HG03066 (cell line): ENCODE measurements around the gene SMYD2.

Experiments
- ATAC-seq: cut with Tn5 transposase; IDR thresholded peaks from one replicate; pipeline ENCODE4 v1.9.1; 2021; ENCODE audit warnings: low read depth; ENCODE audit not compliant: unreplicated experiment

The SMYD2 gene

GRCh38 chr1:214354440-214355148 is 73.6 kb downstream of the SMYD2 start:
- ATAC-seq = no peak

DNA sequence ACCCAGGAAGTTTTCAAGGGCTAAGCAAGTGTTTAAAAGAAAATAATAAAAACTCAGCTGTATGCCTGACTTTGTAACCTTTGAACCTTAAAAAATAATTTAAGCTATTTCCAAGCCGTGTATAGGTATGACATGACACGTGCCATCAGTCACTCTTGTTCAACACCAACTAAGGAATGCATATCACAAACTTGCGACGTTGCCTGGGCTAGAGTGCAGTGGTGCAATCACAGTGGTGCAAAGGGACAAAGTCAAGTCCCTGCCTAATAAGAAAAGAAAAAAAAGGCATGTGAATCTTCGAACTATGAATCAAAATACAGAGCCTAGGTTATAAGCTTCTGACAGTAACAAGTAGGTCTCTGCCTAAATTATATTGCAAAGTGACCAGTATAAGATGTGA is 79.2 kb downstream of the SMYD2 start:
- no peak for ATAC-seq

GRCh38 chr1:214360525-214361164 is 79.7 kb downstream of the SMYD2 start:
- ATAC-seq = no peak

- no peak for ATAC-seq
Observed at GRCh38 chr1:214361636-214362035, 80.7 kb downstream of the SMYD2 start.

GRCh38 chr1:214362188-214362882 is 81.4 kb downstream of the SMYD2 start:
- no peak for ATAC-seq

DNA sequence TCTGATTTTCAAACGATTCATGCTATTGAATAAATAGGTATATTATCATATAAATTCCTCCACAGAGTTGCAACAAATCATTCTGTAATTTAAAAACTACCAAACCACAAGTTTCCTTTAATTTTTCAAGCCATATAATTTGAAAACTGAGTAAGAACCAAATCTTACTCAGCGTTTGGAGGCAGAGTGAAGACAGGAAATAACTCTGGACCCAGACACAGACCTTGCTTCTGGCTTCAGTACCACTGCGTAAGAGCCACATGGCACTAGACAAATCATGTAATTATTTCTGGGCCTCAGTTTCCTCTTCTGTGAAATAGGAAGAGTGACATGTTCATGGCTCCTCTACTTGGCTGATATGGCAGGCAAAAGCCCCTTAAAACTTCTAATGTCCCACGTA is 82.4 kb downstream of the SMYD2 start:
- no peak for ATAC-seq

DNA sequence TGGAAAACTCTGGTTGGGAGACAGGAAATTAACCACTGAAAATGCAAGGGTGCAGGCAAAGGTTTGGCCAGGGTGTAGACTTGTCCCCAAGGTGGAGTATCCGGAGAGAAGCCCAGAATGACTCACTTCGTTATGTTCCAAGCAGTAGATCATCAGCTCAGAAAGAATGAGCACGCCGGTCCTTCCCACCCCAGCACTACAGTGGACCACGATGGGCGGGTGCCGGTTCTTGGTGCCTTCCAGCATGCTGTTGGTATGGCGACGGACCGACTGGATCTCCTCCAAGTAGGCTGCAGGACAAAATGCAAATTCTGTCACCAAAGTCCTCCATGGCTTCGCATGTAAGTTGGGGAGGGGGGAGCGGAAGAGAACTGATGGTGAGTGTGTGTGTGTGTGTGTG is 83.4 kb downstream of the SMYD2 start:
- no peak for ATAC-seq

DNA sequence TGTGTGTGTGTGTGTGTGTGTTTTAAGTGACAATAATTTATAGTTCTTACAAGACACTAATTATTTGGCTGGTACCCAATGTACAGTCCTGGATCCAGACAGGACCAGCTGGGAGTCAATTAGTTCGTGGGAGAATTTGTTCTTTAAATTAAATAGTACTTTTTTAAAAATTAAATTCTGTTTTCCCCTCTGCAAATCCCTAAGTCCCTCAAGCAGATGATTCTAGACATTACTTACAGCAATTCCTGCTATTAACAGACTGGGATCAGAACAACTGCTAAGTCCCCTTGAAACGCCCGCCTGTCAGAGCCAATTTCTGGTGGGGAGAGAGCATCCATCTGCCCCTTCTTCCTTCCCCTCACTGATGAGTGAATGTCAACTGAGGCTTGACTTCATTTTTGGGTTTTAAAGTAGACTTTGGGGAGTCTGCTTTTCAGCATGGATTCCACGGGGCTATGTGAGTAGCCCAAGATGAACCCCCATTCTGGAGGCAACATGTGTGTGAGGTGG is 83.9 kb downstream of the SMYD2 start:
- no peak for ATAC-seq

DNA sequence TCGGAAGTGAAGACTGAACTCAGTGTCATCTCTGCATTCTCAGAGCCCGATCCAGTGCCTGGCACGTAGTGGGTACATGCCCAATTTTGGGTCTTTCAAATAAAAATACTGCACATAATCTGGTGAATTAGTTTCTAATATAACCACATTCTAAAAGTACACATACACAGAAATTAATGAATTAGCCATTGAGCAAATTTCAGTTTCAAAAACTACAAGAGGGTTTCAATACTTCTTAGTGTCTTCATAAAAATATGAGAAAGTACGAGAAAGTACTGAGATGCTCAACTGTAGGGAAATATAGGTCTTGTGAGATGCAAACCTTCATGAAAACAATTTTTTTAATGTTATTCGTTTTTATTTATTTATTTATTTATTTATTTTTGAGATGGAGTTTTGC is 86.9 kb downstream of the SMYD2 start:
- no peak for ATAC-seq

DNA sequence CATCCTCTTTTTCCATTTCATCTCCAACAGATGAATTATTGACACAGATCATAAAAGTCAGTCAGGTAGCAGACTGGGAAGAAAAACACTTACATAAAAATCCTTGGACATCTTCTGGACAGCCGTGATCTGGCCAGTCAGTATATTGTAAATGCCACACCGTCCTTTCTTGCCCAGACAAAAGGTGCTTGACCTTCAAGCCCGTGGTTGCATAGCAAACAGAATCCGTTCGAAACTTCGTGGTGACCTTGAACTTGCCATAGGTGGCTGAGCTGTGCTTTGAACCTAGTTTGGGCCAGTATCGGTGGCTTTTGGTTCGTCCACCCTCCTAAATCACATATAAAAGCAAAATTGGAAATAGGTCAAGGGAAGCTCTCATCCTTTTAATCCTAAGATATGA is 88.4 kb downstream of the SMYD2 start:
- no peak for ATAC-seq

- no peak for ATAC-seq
Observed at GRCh38 chr1:214370615-214371014, 89.7 kb downstream of the SMYD2 start.

DNA sequence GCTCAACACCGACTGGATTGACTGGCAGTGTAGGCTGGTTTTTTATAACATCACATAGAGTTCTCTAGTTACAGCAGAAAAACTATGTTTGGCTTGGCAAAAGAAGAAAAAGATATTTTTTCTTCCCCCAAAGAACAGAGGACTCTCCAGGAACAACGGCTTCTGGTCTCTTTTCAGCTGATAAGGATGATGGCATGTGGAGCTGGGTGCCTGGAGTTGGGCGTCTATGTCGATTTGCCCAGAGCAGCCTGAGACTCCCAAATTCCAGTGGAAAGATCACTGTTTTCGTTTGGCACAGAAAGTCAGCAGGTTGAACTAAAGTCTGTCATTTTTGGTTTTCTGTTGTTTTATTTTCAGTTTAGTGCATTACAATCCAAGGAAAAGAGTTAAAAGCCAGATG is 91.1 kb downstream of the SMYD2 start:
- no peak for ATAC-seq

- no peak for ATAC-seq
Observed at GRCh38 chr1:214377485-214377884, 96.5 kb downstream of the SMYD2 start.

- no peak for ATAC-seq
Observed at GRCh38 chr1:214377886-214378285, 96.9 kb downstream of the SMYD2 start.

GRCh38 chr1:214378492-214378891 is 97.5 kb downstream of the SMYD2 start:
- ATAC-seq = no peak

DNA sequence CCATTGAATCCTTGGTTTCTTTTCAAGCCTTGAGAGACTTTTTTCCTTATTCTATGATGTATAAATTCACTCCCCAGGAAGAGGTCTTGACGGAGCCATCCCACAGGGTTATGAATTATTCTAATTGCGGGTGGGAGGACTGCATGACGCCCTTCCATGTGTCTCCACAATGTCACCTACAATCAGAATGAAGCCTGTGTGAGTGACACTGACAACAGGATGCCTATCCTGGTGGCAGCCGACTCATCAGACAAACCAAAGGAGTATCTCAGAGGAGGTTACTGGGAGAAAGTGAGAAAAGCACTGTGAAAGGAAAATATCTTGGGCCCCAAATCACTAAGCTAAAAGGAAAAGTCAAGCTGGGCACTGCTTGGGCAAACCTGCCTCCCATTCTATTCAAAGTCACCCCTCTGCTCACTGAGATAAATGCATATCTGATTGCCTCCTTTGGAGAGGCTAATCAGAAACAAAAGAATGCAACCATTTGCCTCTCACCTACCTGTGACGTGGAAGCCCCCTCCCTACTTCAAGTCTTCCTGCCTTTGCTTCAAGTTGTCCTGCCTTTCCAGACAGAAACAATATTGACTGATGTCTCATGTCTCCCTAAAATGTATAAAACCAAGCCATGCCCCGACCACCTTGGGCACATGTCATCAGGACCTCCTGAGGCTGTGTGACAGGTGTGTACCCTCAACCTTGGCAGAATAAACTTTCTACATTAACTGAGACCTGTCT is 98.4 kb downstream of the SMYD2 start:
- ATAC-seq = no peak

DNA sequence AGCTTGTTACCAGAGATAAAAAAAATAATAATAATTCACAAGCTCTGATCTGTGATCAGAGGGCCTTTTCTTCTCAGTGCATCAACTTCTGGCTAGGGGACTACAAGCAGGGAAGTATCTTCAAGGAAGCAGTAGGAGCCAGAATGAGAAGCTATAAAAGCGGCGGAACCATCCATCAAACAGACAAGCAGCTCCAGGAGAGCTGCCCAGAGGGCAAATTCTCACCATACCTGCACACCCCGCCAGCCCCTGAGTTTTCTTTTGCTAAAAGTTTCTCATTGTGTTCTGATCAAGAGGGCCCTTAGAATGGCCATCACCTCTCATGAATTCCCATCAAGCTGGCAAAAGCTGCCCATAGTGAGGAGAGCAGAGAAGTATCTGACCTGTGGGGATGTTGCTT is 99.4 kb downstream of the SMYD2 start:
- no peak for ATAC-seq

GRCh38 chr1:214380986-214381695 is 100.2 kb downstream of the SMYD2 start:
- ATAC-seq = no peak

DNA sequence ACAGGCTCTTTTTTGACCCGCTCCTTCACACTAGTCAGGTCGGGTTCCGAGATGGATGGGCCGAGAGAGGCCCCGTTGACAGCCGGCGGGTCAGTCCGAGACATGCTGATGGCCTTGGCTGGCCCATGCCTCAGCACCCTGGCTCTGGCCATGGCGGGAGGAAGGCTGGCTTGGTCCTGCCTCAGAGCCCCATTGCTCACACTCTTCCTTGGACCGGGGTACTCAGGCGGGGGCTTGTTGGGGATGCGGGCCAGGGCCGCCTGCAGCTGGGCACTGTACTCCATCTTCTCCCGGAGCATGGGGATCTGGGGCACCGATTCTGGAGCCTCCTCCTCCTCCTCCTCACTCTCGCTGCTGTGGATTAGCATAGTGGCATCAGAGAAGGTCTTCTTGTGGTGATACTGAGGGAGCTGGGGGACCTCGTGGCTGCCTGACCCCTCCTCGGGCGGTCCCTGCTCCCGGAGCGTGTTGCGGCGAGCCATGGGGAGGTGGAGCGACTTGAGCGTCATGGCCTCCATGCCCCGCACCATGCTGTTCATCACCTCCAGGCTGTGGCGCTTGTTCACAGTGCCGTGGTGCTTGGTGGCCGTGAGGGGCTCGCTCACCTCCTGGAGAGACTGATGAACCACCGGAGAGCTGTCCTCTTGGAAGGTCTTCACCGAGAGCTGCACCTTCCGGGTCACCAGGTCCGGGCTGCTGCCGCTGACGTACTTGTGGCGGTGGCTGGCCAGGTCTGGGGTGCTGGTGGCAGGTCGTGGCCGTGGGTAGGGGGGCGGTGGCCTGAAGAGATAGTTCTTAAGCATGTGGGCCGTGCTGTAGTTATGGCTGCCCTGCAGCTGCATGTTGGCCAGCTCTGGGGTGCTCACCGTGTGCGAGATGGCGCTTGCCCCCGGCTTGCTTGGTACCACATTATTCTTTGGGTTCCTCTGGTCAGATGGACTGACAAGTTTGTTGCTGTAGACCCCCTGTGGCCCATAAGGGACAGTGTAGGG is 102.7 kb downstream of the SMYD2 start:
- ATAC-seq = no peak
